Measurements from ENCODE around the gene CCDC88C. TPM values are rescaled to one million over a fixed set of nuclear protein-coding genes. Genes with fewer than 3 reads are reported as not detected.
"Not testable (repeated sequence)": the region's sequence is repeated elsewhere in the genome, so short reads cannot be mapped to it uniquely, and the experiment has no call there.

The CCDC88C gene
- total RNA-seq, 1 donor from 2014 or later: 39.3 TPM

- no peaks in the 10 kb centered on the region for H3K9me3 Mint-ChIP-seq
- TF ChIP-seq CTCF (conservative IDR thresholded peaks at IDR 0.05): no peak
- H3K4me3 Mint-ChIP-seq: no peak overlapping the region
- H3K27me3 Mint-ChIP-seq: no peaks in the 10 kb centered on the region
- no peak for DNase-seq (ENCODE audit: extremely low spot score, unreplicated experiment)
- H3K36me3 Mint-ChIP-seq: peaks cover 7% of the 10 kb centered on the region
- H3K27ac Mint-ChIP-seq: no peak overlapping the region
- H3K4me1 Mint-ChIP-seq (ENCODE audit: unreplicated experiment): peaks cover 12% of the 10 kb centered on the region
Observed at GRCh38 chr14:91271639-91272038, 146.0 kb downstream of the CCDC88C start.

- peaks cover 5% of the 10 kb centered on the region for H3K27me3 Mint-ChIP-seq
- no peak overlapping the region for H3K4me3 Mint-ChIP-seq
- TF ChIP-seq CTCF (conservative IDR thresholded peaks at IDR 0.05): no peak
- peaks cover 3% of the 10 kb centered on the region for H3K36me3 Mint-ChIP-seq
- DNase-seq (ENCODE audit: extremely low spot score, unreplicated experiment): no peak
- no peak overlapping the region for H3K27ac Mint-ChIP-seq
- peaks cover 12% of the 10 kb centered on the region for H3K4me1 Mint-ChIP-seq (ENCODE audit: unreplicated experiment)
- no peaks in the 10 kb centered on the region for H3K9me3 Mint-ChIP-seq
Observed at GRCh38 chr14:91270619-91271018, 147.0 kb downstream of the CCDC88C start.

GRCh38 chr14:91270188-91270587, 147.4 kb downstream of the CCDC88C start:
- no peak overlapping the region for H3K4me3 Mint-ChIP-seq
- H3K9me3 Mint-ChIP-seq: no peaks in the 10 kb centered on the region
- H3K27me3 Mint-ChIP-seq: peaks cover 9% of the 10 kb centered on the region
- DNase-seq (ENCODE audit: extremely low spot score, unreplicated experiment): no peak
- H3K36me3 Mint-ChIP-seq: peaks cover 3% of the 10 kb centered on the region
- peaks cover 16% of the 10 kb centered on the region for H3K4me1 Mint-ChIP-seq (ENCODE audit: unreplicated experiment)
- TF ChIP-seq CTCF (conservative IDR thresholded peaks at IDR 0.05): no peak
- H3K27ac Mint-ChIP-seq: no peak overlapping the region

GRCh38 chr14:91269076-91269991, 148.3 kb downstream of the CCDC88C start:
- H3K4me1 Mint-ChIP-seq (ENCODE audit: unreplicated experiment): peaks cover 16% of the 10 kb centered on the region
- no peak for DNase-seq (ENCODE audit: extremely low spot score, unreplicated experiment)
- no peak for TF ChIP-seq CTCF (conservative IDR thresholded peaks at IDR 0.05)
- H3K27ac Mint-ChIP-seq: peak overlapping the region; percentile 34
- peaks cover 15% of the 10 kb centered on the region for H3K27me3 Mint-ChIP-seq
- H3K36me3 Mint-ChIP-seq: peaks cover 3% of the 10 kb centered on the region
- no peak overlapping the region for H3K4me3 Mint-ChIP-seq
- H3K9me3 Mint-ChIP-seq: no peaks in the 10 kb centered on the region

- Mint-ChIP-seq H3K27me3 (peaks cover 27% of the 10 kb centered on the region), H3K27ac (no peak overlapping the region), H3K36me3 (peaks cover 3% of the 10 kb centered on the region), H3K9me3 (no peaks in the 10 kb centered on the region), H3K4me3 (no peak overlapping the region), H3K4me1 (ENCODE audit: unreplicated experiment) (peaks cover 28% of the 10 kb centered on the region)
- DNase-seq (ENCODE audit: extremely low spot score, unreplicated experiment): no peak
- TF ChIP-seq CTCF (conservative IDR thresholded peaks at IDR 0.05): no peak
Observed at GRCh38 chr14:91267965-91268437, 149.6 kb downstream of the CCDC88C start.

- not testable (repeated sequence) for H3K4me3 Mint-ChIP-seq; H3K9me3 Mint-ChIP-seq; DNase-seq (ENCODE audit: extremely low spot score, unreplicated experiment); H3K27ac Mint-ChIP-seq; H3K36me3 Mint-ChIP-seq
- H3K4me1 Mint-ChIP-seq (ENCODE audit: unreplicated experiment): peaks cover 28% of the 10 kb centered on the region
- H3K27me3 Mint-ChIP-seq: peaks cover 32% of the 10 kb centered on the region
Observed at GRCh38 chr14:91266276-91266675, 151.3 kb downstream of the CCDC88C start.

All from type B pancreatic cell (in vitro differentiated cells).